HK-2 (cell line): ENCODE data around the gene CLTC.

Experiments used
- DNase-seq: peaks from one replicate; pipeline ENCODE4 v3.0.0-alpha.2; 2018; ENCODE audit not compliant: unreplicated experiment

CLTC gene

GRCh38 chr17:59680314-59680713, 60.6 kb downstream of the CLTC start:
- DNase-seq, result no peak

DNA sequence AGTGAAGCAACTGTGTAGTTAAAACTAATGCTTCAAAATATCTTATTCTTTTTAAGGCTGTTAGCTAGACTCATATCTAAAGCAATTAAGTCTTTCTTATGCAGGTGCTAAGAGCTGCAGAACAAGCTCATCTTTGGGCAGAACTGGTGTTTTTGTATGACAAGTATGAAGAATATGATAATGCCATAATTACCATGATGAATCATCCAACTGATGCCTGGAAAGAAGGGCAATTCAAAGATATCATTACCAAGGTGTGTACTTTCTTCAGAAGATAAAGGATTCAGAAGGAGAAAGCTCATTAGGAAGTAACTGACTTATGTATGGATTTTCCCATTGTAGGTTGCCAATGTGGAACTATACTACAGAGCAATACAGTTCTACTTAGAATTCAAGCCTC, 63.6 kb downstream of the CLTC start:
- DNase-seq, result no peak

GRCh38 chr17:59684967-59685366, 65.3 kb downstream of the CLTC start:
- no peak for DNase-seq

DNA sequence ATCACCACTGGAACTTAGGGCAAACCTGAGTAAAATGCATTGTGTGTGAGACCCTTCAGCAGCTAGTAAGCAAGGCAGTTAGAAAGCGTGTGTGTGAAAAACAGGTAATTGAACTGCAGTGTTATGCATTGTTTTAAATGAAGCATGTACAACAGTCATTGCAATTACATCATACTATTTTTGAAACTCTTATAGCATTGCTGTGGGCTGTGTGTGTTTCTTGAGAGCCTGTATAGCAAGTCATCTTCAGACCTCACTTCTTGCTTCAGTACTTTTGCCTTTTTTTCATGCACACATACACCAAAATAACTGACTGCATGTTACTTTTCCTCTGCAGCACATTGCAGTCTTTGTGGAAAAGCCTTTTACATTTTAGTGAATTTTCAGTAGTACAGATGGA, 68.3 kb downstream of the CLTC start:
- no peak for DNase-seq

- no peak for DNase-seq
These were observed 68.8 kb downstream of the CLTC start for GRCh38 chr17:59688496-59688895.

GRCh38 chr17:59693582-59693981, 73.9 kb downstream of the CLTC start:
- no peak for DNase-seq

DNA sequence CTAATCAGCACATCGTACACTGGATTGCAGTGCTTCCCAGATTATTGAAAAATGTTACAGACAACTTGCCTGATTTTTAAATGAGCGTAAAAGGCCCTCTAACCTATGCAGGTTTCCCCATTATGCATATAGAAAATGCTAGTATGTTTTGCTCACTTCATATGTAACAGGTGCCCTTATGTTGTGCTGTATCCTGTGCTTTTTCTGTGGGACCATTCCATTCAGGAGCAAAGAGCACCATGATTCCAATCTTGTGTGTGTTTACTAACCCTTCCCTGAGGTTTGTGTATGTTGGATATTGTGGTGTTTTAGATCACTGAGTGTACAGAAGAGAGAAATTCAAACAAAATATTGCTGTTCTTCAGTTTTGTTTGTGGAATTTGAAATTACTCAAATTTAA, 74.6 kb downstream of the CLTC start:
- DNase-seq, result no peak

DNA sequence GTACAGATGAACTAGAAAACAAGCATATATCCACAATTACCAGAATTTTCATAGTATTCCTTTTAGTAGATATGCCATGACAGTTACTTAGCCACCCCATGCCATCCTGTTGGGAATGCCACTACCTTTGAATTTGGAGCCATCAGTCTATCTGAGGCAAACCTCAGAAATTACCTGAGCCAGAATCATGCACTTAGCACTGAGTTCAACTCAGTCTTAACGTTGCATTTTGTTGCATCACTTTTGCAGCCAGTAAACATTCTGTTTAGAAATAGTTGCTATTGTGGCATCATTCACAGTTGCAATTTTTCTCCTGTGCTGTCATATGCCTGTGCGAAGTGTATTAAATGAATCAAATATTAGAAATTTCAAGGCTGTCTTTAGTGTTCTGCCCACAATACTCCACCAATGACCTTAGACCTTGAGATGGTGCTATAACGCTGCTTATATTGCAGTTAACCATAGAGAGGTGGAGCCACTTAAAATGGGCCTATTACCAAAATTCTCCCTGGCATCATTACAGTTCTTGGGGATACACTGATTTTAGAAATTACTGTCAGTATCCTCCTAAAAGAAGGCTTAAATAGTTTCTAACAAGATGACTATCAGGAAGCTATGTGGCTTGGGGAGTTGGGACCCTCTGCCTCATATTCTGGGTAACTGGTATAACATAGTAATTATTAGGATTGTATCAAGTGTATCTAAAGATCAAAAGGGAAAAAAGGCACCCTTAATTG, 76.4 kb downstream of the CLTC start:
- DNase-seq, result no peak

GRCh38 chr17:59696682-59697277, 77.1 kb downstream of the CLTC start:
- no peak for DNase-seq

GRCh38 chr17:59698143-59698542, 78.4 kb downstream of the CLTC start:
- no peak for DNase-seq

DNA sequence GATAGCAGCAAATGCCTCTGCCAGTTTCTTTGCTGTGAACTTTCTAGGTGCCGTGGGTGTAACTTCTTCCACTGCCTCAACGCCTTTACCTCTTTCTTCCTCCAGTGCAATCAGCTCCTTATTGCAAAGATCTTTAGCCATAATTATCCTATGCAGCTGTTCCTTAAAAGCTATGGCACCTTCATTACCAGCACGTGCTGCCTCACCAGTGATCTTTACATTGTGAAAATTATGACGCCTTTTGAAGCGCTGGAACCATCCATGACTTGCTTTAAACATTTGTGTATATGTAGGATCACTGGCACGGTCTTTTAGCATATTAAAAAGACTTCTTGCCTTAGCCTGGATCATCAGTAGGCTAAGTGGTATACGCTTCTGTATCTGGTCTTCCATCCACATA, 79.5 kb downstream of the CLTC start:
- no peak for DNase-seq

- DNase-seq, result no peak
These were observed 80.1 kb downstream of the CLTC start for GRCh38 chr17:59699786-59700185.

DNA sequence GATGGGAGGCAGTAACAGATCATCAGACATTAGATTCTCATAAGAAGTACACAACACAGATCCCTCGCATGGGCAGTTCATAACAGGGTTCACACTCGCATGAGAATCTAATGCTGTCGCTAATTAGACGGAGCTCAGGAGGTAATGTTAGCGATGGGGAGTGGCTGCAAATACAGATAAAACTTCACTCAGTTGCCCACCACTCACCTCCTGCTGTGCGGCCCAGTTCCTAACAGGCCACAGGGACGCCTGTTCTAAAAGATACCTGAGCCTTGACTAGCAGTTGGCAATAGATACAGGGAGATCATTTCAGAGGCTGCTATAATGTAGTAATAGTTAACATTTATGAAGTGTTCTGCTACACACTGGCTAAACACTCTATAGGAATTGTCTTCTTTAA, 82.6 kb downstream of the CLTC start:
- no peak for DNase-seq

DNA sequence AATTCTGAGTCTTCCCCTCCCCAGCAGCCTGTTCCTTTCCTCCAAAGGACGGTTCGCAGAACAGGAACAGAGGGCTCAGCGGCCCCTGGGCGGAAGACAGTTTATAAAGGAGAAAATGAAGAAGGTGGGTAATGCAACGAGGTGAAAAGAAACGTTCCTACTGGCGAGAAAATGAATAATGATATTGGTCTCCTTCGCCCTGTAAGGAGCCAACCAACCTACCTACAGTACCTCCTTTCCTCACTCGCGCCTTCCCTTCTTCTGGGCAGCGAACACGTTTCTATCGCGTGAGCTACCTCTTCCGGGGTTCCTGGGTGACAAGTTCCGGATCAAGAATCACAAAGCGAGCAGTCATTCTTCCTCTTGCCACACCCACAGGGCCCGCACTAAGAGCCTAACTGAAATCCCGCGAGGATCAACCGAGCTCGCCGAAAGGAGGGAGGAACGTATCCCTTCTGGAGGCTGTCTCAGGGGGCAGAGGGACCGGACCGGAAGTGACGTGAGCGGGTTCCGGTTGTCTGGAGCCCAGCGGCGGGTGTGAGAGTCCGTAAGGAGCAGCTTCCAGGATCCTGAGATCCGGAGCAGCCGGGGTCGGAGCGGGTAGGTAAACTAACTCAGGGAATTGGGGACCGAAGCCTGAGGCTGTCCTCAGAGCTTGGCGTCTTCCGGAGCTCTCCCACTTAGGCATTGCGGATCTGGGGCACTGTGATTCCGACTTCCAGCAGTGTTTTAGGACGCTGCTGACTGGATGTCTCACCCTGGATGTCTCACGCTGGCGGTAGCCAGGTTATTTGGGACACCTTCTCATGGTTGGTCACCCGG, 87.7 kb downstream of the CLTC start, which contains the start of the genes PTRH2 and VMP1:
Gene PTRH2, minus strand, starts transcription at position 282 of the 822 bp plus-strand sequence. CDS start 9,452 bp downstream, outside the sequence.
Gene VMP1, plus strand, starts transcription at position 506 of the 822 bp plus-strand sequence. CDS start 23,793 bp downstream, outside the sequence.
- peak; percentile 98 for DNase-seq

- no peak for DNase-seq
These were observed 88.3 kb downstream of the CLTC start for GRCh38 chr17:59707971-59708430.

- DNase-seq, result no peak
These were observed 92.2 kb downstream of the CLTC start for GRCh38 chr17:59711936-59712335.

GRCh38 chr17:59712862-59713261, 93.2 kb downstream of the CLTC start:
- no peak for DNase-seq

- no peak for DNase-seq
These were observed 94.6 kb downstream of the CLTC start for GRCh38 chr17:59714255-59714654.

GRCh38 chr17:59716427-59716826, 96.7 kb downstream of the CLTC start:
- no peak for DNase-seq

- DNase-seq, result no peak
These were observed 99.8 kb downstream of the CLTC start for GRCh38 chr17:59719526-59719925.

GRCh38 chr17:59722623-59723022, 102.9 kb downstream of the CLTC start:
- DNase-seq, result no peak

DNA sequence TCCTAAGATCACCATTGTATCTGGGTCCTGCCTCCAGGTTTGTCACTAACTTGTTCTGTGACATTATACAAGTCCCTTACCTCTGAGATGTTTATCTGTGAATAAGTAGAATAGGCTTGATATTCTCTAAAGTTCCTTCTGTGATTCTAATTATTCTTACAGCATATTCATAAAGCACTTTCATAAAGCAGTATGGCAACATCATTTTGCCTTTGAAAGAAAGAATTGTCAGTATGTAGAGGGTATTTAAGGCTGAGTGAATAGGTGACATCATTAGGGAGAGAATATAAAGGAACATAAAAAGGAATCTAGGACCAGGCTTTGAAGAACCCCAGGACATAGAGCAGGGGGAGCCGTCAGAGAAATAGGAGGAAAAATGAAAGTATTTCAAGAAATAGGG, 103.3 kb downstream of the CLTC start:
- DNase-seq, result no peak
